ENCODE measurements around the gene YAE1. TPM values are rescaled to one million over a fixed set of nuclear protein-coding genes. Genes with fewer than 3 reads are reported as not detected.

The YAE1 gene
- total and polyA plus RNA-seq, 2 donors (not counting 1 experiment from before 2014, with no cell fraction given) = 5.9 to 20.0 TPM

DNA sequence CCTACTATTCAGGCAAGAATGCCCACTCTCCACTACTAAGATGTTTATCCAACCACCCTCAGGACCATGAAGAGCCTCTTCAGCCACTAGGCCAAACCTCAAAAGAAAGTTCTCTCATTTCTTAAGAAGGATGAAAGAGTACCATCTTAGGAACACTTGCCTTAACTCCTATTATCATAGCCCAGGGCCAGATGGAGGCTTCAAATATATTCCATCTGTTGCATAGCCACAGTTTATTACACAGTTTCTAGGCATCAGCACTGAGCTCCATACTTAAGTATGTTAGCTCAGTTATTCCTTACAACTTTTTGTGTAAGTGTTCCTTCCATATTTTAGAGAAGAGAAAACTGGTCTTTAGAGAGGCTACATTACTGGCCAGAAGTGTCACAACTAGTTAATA is 37.4 kb upstream of the YAE1 start:
- Histone ChIP-seq H2AFZ (ENCODE audit: insufficient read depth, low read depth, low read length, poor library complexity, severe bottlenecking) (no peak overlapping the region), H3K27ac (ENCODE audit: low read length in 2 of 2) (no peak overlapping the region), H3K27me3 (replicated peaks in 1 of 4; ENCODE audit: control extremely low read depth in 1 of 4, control insufficient read depth in 3 of 4, insufficient read depth in 4 of 4, low read length in 3 of 4) (no peaks in the 10 kb centered on the region), H4K20me1 (ENCODE audit: control insufficient read depth, insufficient read depth, low read length, poor library complexity, severe bottlenecking) (no peaks in the 10 kb centered on the region), H3K4me3 (ENCODE audit: control extremely low read depth in 1 of 5, extremely low read depth in 1 of 5, insufficient read depth in 1 of 5, low read depth in 2 of 5, low read length in 4 of 5) (no peak overlapping the region), H3K4me1 (ENCODE audit: control insufficient read depth in 2 of 2, insufficient read depth in 2 of 2, low read length in 2 of 2) (no peaks in the 10 kb centered on the region), H3K79me2 (ENCODE audit: control insufficient read depth, insufficient read depth, low read length) (no peaks in the 10 kb centered on the region), H3K4me2 (replicated peaks; ENCODE audit: low read depth, low read length, poor library complexity, severe bottlenecking) (no peak overlapping the region), H3K9ac (ENCODE audit: low read length) (no peak overlapping the region), H3K9me3 (ENCODE audit: control extremely low read depth in 1 of 3, control insufficient read depth in 2 of 3, insufficient read depth in 1 of 3, low read length in 2 of 3) (no peaks in the 10 kb centered on the region), H3K36me3 (replicated peaks in 1 of 2; ENCODE audit: control extremely low read depth in 1 of 2, control insufficient read depth in 1 of 2, extremely low read depth in 1 of 2, insufficient read depth in 2 of 2, low read length in 1 of 2) (no peaks in the 10 kb centered on the region)
- Mint-ChIP-seq H3K4me3 (no peak overlapping the region), H3K4me1 (no peaks in the 10 kb centered on the region), H3K27ac (no peak overlapping the region), H3K9me3 (ENCODE audit: insufficient read depth) (no peaks in the 10 kb centered on the region), H3K27me3 (peaks cover 20% of the 10 kb centered on the region)
- ChIA-PET POLR2A (no interaction called here), CTCF (interaction anchor here (0.9 kb wide), 1 partner anchor 9 kb away, joined by 4 read pairs; no protein-coding TSS in a partner anchor)
- TF ChIP-seq EZH2 (IDR thresholded peaks at IDR 0.05; ENCODE audit: borderline replicate concordance, insufficient read depth, low read depth, low read length, poor library complexity, severe bottlenecking) = no peak
- TF ChIP-seq, protein P1, sequence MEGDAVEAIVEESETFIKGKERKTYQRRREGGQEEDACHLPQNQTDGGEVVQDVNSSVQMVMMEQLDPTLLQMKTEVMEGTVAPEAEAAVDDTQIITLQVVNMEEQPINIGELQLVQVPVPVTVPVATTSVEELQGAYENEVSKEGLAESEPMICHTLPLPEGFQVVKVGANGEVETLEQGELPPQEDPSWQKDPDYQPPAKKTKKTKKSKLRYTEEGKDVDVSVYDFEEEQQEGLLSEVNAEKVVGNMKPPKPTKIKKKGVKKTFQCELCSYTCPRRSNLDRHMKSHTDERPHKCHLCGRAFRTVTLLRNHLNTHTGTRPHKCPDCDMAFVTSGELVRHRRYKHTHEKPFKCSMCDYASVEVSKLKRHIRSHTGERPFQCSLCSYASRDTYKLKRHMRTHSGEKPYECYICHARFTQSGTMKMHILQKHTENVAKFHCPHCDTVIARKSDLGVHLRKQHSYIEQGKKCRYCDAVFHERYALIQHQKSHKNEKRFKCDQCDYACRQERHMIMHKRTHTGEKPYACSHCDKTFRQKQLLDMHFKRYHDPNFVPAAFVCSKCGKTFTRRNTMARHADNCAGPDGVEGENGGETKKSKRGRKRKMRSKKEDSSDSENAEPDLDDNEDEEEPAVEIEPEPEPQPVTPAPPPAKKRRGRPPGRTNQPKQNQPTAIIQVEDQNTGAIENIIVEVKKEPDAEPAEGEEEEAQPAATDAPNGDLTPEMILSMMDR (IDR thresholded peaks at IDR 0.05) = no peak
- intact Hi-C loops (cut with micrococcal nuclease) = no loop called here
- no peak for DNase-seq
- no peak for ATAC-seq (ENCODE audit: low read depth)

DNA sequence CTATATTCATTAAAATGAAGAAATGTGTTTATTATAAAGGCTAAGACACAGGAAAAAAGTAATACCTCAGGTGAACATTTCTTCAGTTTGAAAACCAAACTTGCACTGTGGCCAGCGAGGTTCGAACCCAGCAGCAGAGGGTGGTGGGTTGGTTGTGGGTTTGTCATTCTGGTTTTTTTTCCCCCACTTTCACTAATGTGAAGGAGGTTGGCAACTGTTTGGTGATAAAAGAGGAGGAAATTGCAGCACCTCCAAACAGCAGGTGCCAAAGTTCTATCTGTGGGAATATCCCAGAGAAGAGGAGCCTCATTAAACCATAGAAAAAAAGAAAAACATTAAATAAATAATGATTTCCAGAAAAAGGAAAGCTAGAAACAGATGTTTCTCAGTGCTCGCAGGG is 36.6 kb upstream of the YAE1 start:
- no peaks in the 10 kb centered on the region for H3K9me3 Mint-ChIP-seq (ENCODE audit: insufficient read depth)
- no peaks in the 10 kb centered on the region for H3K4me1 Mint-ChIP-seq
- Histone ChIP-seq H3K36me3 (replicated peaks in 1 of 2; ENCODE audit: control extremely low read depth in 1 of 2, control insufficient read depth in 1 of 2, extremely low read depth in 1 of 2, insufficient read depth in 2 of 2, low read length in 1 of 2) (no peaks in the 10 kb centered on the region), H3K27ac (ENCODE audit: low read length in 2 of 2) (no peak overlapping the region), H3K79me2 (ENCODE audit: control insufficient read depth, insufficient read depth, low read length) (no peaks in the 10 kb centered on the region), H3K9ac (ENCODE audit: low read length) (no peak overlapping the region), H3K27me3 (replicated peaks in 1 of 4; ENCODE audit: control extremely low read depth in 1 of 4, control insufficient read depth in 3 of 4, insufficient read depth in 4 of 4, low read length in 3 of 4) (no peaks in the 10 kb centered on the region), H3K4me1 (ENCODE audit: control insufficient read depth in 2 of 2, insufficient read depth in 2 of 2, low read length in 2 of 2) (no peaks in the 10 kb centered on the region), H2AFZ (ENCODE audit: insufficient read depth, low read depth, low read length, poor library complexity, severe bottlenecking) (no peak overlapping the region), H3K9me3 (ENCODE audit: control extremely low read depth in 1 of 3, control insufficient read depth in 2 of 3, insufficient read depth in 1 of 3, low read length in 2 of 3) (no peaks in the 10 kb centered on the region), H3K4me2 (replicated peaks; ENCODE audit: low read depth, low read length, poor library complexity, severe bottlenecking) (no peak overlapping the region), H4K20me1 (ENCODE audit: control insufficient read depth, insufficient read depth, low read length, poor library complexity, severe bottlenecking) (no peaks in the 10 kb centered on the region), H3K4me3 (ENCODE audit: control extremely low read depth in 1 of 5, extremely low read depth in 1 of 5, insufficient read depth in 1 of 5, low read depth in 2 of 5, low read length in 4 of 5) (no peak overlapping the region)
- ChIA-PET CTCF (interaction anchor here (0.9 kb wide), 1 partner anchor 9 kb away, joined by 4 read pairs; no protein-coding TSS in a partner anchor), POLR2A (no interaction called here)
- ATAC-seq (ENCODE audit: low read depth) (no peak), DNase-seq (no peak)
- WGBS (ENCODE audit: insufficient coverage) = no CpG with 5 or more reads among the region's 3 CpGs
- intact Hi-C loops (cut with micrococcal nuclease) = no loop called here
- TF ChIP-seq, protein P1 (IDR thresholded peaks at IDR 0.05) = no peak
- no peak for TF ChIP-seq EZH2 (IDR thresholded peaks at IDR 0.05; ENCODE audit: borderline replicate concordance, insufficient read depth, low read depth, low read length, poor library complexity, severe bottlenecking)
- H3K27me3 Mint-ChIP-seq = peaks cover 20% of the 10 kb centered on the region
- H3K4me3 Mint-ChIP-seq = no peak overlapping the region
- H3K27ac Mint-ChIP-seq = no peak overlapping the region
